H4 (cell line): ENCODE results near the gene MCF2L2. TPM values are rescaled to one million over a fixed set of nuclear protein-coding genes. Genes with fewer than 3 reads are reported as not detected.
"Not testable (repeated sequence)": the region's sequence is repeated elsewhere in the genome, so short reads cannot be mapped to it uniquely, and the experiment has no call there.

ENCODE experiments used
- DNase-seq: peaks from one replicate; pipeline ENCODE4 v3.0.0-alpha.2; 2015; ENCODE audit warnings: low spot score
- total RNA-seq: library from RNA; depleted of rRNA; stranded (reverse); fragments of >200 nt; shearing (Covaris generic); gene quantifications from 2 replicates; pipeline ENCODE4 v1.2.3, GENCODE V29; 2014

The MCF2L2 gene
- total RNA-seq, 1 experiment from 2014 or later, result 0.64 TPM

DNA sequence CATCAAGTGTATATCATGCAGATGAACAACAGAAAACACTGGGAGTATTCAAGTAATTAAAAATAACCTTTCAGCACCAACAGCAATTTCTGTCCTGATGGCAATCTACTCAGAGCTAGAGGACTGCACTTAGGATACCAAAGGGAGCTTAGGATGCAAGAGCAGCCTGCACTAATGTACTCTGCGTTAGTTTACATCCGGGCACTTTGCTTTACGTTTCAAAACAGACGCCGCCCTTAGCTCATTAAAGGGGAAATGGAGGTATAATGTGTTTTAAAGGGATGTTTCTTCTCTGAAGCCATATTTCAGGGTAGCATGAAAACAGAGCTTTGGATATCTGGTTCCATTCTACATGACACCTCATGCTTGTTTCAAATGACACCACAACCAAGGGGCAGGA is 189.4 kb downstream of the MCF2L2 start:
- no peak for DNase-seq

DNA sequence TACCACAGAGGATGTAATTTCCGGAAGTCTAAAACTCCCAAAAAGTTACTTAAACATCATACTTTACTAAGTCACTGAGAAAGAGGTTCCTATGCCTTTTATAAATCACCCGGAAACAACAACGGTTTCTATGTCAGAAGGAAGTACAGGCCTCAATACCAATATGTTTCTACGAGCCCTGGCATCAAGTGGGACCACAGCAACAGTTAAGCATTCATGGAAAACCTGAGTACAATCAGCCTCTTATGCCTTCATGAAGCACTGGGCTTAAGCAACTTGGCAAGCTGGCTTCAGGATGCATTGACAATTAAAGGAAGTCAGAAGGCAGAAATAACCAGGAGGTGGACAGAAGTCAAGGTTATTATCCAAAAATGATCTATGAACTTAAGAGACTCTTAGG is 194.5 kb downstream of the MCF2L2 start:
- no peak for DNase-seq

DNA sequence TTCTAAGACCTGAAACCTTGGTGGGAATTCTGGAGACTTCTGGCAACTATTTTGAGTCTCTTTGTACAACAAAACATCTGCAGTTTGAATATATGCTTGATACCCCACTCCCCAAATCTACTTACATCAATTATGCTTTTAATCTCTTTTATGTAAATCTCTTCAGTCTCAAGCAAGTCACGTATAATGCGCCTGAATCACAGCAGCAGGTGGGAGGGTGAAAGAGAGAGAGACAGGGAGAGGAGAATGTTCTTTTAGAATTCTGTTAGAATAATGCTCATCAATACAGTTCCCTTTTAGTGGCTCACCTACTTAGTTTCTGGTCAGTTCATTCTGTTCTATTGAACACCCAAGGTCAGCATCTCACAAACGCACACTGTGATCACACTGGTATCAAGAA is 197.6 kb downstream of the MCF2L2 start:
- DNase-seq, result no peak

DNA sequence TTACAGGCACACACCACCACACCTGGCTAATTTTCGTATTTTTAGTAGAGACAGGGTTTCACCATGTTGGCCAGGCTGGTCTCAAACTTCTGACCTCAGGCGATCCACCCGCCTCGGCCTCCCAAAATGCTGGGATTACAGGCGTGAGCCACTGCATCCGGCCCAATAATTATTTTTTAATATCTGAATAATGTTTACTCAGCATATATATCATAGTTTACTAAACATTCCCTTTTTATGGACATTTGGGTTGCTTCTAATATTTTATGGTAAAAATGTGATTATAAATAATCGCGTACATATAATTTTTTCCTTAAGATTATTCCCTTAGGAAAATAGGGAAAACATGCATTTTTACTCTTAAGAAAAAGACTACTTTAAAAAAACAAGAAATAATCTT is 198.2 kb downstream of the MCF2L2 start:
- not testable (repeated sequence) for DNase-seq

DNA sequence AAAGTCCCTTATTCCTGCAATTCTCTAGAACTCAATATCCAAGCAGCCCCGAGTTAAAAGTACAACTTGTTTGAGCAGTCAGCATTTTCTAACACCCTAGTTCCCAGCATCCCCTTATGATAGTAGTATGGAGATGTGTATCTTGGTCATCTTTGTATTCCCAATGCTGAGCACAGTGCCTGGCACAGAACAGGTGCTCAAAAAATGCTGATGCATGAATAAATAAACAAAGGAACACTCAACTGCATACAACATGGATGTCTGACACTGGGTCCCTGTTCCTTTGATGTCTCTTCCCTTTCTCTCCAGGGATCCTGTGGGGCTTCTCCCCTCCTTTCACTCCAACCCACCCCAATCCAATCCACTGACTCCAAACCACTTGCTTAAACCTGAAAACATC is 199.2 kb downstream of the MCF2L2 start:
- DNase-seq, result no peak

DNA sequence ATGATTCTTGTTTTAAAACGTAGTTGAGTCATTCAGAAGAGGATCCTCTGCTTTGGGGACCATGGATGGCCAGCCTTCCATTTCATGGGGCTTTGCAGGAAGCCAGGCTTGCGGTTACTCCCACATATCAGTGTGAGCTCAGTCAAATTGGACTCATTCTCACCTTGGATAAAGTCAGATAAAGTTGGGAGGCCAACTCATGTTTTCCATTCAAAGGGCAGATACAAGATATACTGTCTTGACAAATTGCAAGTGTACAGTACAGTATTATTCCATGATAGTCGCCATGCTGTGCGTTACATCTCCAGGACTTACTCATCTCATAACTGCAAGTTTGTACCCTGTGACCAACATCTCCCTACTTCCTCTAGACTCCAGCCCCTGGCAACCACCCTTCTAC is 200.8 kb downstream of the MCF2L2 start:
- no peak for DNase-seq

DNA sequence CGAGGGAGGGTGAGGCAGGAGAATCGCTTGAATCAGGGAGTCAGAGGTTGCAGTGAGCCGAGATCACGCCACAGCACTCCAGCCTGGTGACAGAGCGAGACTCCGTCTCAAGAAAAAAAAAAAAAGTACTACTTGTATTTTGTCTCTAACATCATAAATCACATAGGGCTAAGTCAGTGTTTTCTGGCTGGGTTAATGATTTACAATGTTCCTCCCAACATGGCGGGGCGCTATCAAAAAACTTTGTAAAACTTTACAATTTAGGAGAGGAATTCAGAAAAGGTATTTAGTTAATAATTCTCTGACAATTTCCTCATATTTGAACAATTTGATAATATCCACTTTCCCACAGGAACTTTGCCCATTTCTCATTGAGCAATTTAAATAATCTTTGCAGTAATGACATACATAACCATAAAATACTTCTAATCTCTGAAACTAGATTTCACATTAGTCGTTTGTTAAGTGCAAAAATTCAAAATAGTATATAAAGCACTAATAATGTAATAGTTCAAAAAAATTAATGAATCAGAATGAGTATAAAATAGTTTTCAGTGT is 202.0 kb downstream of the MCF2L2 start:
- DNase-seq, result no peak

DNA sequence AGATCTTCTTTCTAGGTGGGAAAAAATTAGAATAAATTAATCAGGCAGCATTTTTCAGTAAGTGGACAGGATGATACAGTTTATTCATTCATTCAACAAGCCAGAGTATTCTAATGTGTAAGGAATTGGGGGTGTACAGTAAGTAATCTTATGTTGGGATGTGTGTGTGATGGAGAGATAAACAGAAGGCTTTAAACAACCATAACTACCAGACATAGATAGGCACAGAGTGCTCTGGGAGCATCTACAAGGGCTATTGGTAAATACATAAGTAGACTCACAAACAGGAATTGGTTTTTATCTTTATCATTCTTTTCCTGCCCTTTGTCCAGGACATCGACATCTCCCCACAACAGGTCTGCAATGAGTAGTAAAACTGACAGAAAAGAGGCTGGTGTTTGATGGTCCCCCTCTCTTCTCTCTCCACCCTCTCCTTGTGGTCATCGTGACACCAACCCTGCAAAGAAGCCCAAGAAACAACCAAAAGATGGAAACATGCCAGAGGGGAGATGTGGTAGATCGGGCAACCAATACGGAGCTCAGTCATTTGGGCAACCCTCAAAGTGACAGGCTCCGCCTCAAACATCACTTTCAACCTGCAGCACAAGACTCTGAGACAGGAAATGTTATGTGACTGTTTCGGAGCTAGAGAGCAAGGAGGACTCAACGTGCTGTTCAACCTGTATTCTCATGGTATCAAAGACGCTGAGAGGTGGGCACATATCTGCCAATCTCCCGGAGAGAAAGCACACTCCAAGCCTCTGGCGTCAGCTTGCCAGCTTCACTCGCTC is 204.0 kb downstream of the MCF2L2 start:
- no peak for DNase-seq

DNA sequence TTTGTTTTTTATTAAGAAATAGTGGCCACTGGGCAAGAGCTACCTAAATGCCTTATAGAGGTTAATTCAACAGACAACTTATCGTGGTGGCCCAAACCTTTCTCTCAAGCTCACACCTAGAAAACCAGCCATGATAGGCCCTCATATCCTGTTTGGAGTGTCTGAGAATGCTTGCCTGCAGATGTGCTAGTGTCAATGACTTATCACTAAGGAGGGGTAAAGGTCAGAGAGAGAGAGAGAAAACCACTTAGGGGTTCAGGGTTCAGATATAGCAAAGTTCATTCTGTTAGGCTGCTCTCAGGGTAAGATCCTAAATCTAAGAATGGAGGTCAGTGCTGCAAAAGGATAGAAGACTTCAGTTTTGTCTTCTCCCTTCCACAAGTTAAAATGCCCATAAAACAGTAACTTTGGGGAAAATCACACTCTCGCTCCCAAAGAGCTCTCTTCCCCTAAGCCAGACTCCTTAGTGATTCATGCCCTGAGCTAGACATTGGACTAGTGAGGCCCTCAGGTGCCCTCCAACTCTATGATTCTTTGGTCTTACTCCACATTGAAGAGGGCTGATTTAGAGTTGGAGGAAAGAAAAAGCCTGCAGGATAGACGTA is 205.7 kb downstream of the MCF2L2 start:
- DNase-seq, result no peak

DNA sequence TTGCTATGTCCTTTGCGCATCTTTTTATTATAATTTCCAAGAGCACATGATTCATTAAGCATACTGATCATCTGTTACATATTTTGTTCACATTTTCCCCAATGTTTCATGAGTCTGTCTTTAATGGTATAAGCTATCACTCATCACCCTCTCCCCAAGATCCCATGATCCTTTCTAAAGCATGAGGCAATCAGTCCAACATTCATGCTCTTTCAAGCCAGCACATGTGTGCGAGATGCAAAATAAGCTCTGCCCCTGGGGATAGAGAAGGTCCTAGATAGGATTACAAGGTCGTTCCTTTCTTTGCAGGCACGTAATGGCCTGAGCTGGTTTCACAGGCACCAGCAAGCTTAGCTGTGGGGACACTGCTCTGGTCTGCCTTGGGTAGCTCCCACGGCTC is 207.6 kb downstream of the MCF2L2 start:
- no peak for DNase-seq

DNA sequence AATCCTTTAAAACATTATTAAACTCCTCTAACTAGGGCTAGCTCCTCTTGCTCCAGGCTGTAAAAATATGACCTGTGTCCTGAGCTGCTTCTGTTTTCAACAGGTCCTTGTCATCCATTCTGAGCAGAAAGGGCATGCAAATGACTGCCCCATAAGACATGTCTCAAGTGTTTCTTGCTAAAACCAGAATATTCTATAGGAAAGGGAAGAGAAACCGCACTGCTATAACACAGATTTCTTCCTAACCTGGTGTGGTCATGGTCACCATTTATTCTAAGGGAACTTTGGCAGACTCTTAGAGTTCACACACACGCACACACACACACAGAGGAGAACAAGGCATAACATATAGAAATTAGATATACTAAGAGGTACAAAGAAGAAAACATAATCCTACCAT is 209.6 kb downstream of the MCF2L2 start:
- DNase-seq, result no peak

DNA sequence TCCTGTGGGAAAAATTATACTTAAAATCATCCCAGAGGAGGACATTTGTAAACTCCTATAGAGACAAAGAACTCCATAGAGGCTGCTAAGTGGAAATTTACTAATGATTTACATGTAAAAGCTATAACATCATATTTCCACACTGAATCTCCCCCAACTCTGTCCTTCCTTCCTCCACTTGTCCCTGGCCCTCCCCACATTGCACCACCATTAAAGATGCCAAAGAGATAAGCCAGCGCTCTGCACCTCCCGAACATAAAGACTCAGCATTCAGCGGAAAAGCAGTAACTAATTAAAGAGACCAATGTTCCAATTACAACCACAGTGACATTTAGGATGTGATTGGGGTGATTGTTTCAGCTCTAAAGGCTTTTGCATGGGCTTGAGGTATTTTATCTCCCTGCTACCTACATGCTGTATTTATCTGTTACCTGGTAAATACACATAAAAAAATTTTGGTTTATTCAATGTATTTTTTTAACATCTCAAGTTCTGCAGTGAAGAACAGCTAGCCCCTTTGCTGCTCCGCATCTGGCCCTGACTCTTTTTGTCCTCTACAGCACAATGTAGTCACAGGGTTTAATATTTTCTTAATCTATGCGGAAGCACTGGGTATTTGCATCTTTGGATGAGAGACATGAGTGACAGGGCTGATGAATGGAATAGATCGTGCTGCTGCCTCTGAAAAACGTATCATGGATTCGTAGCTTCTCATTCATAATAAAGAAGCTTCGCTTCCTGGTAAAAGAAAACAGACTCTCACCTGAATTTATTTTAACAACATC is 210.7 kb downstream of the MCF2L2 start:
- DNase-seq, result no peak

DNA sequence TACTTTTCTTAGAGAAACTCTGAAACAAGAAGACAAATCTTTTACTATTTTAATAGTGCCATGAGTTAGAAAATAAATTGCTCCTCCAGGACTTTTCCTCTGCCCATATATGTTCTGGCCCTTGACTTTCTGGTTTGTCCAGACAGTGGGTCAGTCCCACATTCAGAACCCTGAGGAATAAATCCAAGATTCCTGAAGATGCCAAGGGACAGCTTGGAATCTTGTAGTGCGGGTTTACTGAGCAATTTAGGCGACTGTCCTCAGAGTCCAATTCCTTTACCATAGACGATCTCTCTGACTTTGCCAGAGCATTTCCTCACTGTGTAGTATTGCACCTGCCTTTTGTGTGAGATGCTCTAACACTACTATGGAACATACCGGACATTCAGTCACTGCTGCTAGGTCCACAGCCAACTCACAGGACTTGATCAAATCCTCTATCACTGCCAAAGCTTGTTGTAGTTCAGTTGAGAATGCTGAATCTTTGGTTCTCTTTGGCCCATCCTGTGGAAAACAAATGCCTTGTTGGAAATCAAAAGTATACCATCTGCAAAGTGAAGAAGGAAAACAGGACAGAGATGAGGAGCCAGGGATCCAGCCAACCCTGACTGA is 212.7 kb downstream of the MCF2L2 start:
- no peak for DNase-seq

DNA sequence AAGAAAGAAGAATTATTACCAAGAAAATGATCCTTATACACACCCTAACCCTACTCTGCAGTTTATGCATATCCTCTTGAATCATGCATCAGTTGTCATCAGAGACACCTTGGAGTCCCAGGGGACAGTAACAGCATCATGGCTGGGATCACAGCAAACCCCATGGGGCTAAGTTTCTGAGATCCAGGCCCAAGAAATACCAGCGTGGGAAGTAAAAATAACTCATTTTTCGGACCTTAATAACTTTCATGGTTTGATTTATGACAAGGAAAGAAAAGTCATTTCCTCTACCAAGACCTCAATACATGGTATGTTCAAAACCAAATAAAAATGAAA is 214.2 kb downstream of the MCF2L2 start:
- no peak for DNase-seq

DNA sequence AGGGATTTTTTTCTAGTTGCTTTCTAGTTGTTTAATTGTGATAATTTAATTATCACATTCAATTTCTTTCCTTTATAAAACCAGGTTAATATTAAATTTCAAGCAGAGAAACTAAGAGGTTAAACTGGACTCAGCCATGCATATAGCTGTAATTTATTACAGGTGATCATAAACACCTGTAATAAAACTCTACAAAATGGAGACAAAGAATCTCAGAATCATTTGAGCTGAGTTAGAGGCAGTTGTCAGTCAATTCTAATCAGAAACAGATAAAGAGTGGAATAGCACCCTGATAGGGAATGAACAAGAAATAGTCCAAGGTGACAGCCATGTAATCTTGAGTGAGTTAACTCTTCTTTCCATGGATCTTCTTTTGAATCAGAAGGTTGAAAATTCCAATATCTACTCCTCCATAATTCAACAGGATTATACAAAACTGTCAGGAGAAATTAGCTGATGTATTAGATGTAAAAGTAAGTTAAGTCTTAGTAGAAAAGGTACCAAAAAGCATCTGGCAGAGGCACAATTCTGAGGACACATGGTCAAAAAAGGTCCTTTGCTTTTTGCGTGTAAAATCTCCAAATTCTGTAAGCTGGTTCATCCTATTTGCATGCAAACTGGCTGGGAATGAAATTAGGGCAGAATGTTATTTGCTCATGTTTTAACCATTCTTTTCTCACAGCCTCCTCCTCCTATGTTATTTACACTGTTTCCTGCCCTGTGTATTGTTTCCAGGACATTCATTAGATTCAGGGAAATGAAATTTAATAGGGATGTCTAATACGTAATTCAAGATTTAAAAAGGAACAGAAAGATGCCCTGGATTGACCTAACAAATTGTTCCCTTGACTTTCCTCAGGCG is 214.8 kb downstream of the MCF2L2 start:
- no peak for DNase-seq

DNA sequence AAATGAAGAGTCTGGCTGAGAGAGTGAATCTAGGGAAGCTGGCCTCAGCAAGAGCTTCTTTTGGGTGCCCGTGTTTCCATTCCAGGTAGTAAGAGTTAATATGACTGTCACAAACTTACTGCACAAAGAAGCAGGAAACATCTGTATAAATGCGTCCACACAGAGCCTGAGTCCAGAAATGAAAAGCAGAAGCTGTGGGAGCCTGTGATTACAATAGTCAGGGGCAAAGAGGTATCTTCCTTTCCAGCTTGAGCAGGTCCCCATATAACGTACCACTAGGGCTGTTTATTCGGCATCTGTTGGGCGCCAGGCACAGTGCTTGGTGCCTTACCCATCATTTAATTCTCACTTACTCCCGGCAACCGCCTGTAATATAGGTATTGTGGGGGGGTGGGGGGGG is 215.9 kb downstream of the MCF2L2 start:
- DNase-seq, result no peak

DNA sequence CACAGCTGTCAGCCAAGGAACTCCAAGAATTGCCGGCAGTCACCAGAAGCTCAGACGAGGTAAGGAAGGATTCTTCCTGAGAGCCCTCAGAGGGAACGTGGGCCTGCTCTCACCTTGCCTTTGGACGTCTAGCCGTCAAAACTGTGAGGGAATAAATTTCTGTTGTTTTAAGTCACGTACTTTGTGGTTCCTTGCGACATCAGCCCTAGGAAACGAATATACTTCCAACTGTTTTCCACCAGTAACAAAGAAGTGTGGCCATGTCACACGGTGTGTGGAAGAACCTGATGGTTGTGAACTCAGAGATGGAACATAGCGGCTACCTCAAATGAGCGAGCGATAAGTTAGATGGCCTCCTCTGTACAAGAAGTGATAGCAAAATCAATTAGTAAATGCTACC is 216.3 kb downstream of the MCF2L2 start:
- DNase-seq, result no peak

DNA sequence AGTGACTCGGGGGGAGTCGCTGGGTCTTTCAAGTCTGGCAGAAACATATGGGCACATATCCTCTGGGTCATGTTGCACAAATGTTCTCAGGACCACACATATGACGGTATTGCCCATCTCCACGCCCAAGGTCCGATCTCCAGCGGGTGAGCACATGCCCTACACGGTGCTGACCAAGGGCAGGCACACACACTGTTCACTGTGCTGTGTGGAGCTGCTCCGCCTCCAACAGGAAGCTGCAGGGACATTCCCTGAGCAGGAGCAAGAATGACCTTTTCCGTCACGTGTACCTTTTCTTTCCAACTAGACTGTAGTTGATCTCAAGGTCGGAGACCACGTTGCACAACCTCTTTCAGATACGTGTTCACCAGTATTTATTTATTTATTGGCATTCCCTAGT is 217.1 kb downstream of the MCF2L2 start:
- no peak for DNase-seq

DNA sequence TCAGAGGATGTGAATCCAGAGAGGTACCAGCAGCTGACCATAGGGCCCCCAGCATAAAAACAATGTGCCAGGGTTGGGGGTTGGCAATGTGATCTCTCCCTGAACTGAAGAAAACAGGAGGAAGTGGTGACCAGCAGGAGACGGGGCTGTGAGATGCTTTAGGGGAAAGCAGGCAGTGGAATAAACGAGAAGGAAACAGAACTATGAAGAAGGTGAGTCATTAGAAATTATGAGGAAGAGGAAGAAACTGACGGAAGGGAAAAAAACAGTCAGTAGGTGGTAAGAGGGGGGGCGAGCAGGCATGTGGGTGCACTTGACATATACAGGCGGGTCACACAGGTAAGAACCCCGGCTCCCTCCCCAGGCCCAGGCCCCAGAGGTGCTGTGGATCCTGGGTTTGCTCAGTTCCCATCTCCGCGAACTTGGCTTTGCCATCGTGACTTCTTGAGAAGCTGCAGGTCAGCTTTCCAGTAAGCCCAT is 217.5 kb downstream of the MCF2L2 start:
- DNase-seq, result no peak

DNA sequence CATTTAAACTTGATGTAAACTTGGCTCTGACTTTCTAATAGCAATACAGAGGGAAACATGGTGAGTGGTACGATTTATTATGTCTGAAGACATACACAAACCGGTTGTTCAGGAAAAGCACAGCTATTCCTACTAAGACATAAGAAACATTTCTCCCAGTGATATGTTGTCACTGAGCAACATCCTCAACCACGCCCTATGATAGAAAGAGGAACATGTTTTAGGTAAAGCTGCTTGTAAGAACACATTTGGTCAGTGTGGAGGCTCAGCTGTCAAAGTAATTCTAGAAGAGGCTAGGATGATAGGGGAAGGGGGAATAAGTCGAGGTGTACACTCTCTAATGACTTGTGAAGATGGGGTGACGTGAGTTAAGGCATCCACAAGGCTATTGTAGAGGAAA is 218.1 kb downstream of the MCF2L2 start:
- DNase-seq, result no peak

DNA sequence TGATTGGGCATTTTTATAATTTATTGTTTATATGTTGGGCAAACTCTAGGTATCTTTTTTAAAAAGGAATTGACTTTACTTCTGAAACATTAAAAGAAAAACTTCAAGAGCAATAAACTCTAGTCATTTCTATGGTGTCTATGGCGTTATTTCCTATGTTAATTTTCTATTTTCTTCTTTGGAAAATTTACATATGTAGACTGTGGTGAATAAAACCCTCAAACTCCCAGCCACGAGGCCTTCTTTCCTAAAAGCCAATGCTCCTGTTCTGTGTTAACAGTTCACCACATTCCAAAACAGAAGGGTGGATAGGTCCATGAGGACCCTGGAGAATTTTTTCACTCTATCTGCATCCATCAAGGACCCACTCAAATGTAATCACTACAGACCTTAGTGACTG is 219.6 kb downstream of the MCF2L2 start:
- DNase-seq, result no peak
